WI38 (cell line): Measurements from ENCODE around the gene CFAP251.
"Not testable (repeated sequence)": the region's sequence is repeated elsewhere in the genome, so short reads cannot be mapped to it uniquely, and the experiment has no call there.

ENCODE experiments used
- H3K4me3 ChIP-seq: 2 replicates; pipeline ENCODE4 v1.5.1; 2011; ENCODE audit warnings: low read depth, mild to moderate bottlenecking, control low read depth, low read length
- TF ChIP-seq, protein P1 (sequence below): IDR thresholded peaks from 2 replicates; pipeline ENCODE4 v1.5.1; 2012; ENCODE audit warnings: low read depth, mild to moderate bottlenecking, control low read depth, low read length

The CFAP251 gene

GRCh38 chr12:121981456-121981855 is 63.1 kb downstream of the CFAP251 start:
- TF ChIP-seq, protein P1, sequence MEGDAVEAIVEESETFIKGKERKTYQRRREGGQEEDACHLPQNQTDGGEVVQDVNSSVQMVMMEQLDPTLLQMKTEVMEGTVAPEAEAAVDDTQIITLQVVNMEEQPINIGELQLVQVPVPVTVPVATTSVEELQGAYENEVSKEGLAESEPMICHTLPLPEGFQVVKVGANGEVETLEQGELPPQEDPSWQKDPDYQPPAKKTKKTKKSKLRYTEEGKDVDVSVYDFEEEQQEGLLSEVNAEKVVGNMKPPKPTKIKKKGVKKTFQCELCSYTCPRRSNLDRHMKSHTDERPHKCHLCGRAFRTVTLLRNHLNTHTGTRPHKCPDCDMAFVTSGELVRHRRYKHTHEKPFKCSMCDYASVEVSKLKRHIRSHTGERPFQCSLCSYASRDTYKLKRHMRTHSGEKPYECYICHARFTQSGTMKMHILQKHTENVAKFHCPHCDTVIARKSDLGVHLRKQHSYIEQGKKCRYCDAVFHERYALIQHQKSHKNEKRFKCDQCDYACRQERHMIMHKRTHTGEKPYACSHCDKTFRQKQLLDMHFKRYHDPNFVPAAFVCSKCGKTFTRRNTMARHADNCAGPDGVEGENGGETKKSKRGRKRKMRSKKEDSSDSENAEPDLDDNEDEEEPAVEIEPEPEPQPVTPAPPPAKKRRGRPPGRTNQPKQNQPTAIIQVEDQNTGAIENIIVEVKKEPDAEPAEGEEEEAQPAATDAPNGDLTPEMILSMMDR: no peak
- no peak overlapping the region for H3K4me3 ChIP-seq

DNA sequence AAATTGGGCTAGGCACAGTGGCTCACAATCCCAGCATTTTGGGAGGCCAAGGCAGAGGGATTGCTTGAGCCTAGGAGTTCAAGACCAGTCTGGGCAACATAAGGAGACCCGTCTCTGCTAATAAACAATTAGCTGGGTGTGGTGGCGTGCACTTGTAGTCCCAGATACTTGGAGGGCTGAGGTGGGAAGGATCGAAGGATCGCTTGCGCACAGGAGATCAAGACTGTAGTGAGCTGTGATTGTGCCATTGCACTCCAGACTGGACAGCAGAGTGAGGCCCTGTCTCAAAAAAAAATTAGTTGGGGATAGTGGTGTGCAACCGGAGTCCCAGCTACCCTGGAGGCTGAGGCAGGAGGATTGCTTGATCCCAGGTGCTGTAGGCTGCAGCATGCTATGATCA is 64.6 kb downstream of the CFAP251 start:
- TF ChIP-seq, protein P1: no peak

DNA sequence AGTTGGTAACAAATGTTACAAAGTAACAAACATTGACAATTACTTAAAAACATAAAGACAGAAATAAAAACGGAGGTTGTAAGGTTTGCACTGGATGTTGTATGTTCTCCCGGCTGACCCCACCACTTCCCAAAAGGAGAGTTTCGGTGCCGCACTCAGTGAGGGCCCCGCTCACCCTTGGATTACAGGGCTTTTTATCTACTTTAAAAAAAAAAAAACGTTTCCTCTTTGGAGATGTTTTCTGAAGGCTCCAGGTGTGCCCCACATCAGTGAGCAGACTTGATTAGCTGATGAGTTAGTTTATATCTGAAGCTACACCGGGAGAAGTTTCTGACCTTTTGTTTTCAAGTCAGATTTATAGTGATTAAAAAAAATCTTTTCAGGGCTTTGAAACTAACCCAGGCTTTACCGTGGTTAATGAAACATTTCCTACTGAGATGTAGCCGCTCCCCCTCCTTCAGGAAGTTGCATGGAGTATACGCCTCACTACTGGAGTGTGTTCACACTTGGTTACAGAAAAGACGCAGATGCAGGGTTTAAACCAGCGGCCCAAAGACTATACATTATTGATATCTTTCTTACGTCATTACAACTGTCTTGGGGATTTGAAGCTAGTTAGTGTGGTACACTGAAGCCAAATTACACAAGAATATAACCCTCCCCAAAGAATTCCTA is 65.3 kb downstream of the CFAP251 start:
- TF ChIP-seq, protein P1: no peak
- H3K4me3 ChIP-seq: no peak overlapping the region

More for the DNA sequence above, 64.6 kb downstream of the CFAP251 start:
- H3K4me3 ChIP-seq: no peak overlapping the region

DNA sequence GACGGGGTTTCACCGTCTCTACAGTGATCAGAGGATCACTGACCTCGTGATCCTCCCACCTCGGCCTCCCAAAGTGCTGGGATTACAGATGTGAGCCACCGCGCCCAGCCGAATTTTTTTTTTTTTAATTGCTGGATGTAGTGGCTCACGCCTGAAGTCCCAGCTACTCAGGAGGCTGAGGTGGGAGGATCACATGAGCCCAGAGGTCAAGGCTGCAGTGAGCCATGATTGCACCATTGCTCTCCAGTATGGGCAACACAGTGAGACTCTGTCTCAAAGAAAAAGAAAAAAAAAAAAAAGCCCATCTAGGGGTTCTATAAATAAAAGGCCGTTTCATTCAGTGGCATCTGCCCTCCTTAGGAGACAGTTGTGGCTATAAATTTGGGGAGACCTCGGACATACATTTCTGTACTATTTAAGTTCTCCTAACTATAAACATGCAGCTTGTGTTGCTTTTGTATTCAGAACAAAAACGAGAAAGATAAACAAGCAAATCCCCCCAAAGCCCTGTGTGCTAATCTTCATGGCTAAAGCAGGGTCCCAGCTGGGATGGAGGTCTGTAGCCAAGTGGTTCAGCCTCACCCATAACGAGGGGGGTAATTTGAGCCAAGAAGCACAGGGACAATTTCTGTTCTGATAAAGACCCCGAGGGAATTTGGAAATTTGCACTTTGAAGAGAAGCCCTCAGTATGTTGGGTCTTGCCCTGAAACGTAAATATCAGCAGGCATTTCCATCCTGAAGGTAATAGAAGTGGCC is 68.3 kb downstream of the CFAP251 start:
- TF ChIP-seq, protein P1: no peak
- no peak overlapping the region for H3K4me3 ChIP-seq

DNA sequence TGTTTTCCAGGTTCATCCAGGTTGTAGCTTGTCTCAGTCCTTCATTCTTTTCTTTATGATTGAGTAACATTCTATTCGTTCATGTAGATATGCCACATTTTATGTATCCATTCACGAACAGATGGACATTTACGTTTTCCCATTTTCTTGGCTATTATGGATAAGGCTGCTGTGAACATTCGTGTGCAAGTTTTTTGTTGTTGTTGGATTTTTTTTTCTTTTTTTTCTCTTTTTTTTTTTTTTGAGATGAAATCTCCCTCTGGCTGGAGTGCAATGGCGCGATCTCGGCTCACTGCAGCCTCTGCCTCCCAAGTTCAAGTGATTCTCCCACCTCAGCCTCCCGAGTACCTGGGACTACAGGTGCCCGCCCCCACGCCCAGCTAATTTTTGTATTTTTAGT is 70.1 kb downstream of the CFAP251 start:
- not testable (repeated sequence) for H3K4me3 ChIP-seq

- TF ChIP-seq, protein P1: no peak
- no peak overlapping the region for H3K4me3 ChIP-seq
Measured at GRCh38 chr12:121989276-121990113, 71.1 kb downstream of the CFAP251 start.

DNA sequence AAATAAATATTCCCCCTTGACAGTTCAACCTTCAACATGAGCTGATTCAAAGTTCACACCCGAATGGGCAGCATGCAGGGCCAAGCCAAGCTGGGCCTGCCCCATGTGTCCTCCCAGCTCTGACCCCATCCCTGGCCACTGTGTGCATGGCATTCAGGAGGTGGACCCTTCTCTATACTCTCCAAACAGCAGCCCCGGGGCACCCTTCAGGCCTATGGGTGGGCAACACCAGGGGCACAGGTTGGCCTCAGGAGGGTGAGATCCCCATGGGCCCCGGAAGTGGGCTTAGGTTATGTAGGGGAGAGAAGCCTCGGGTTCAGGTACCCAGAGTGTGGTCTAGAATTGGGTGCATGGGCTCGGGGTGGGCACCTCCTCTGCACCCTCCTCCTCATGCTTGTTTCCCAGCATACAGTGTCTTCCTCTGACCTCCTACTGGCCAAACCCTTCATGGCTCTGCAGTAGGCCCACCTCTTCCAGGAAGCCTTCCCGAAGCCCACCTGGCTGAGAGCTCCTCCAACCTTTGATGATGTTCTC is 71.8 kb downstream of the CFAP251 start:
- no peak overlapping the region for H3K4me3 ChIP-seq
- TF ChIP-seq, protein P1: no peak
